ENCODE results near the gene HSPB8. TPM values are rescaled to one million over a fixed set of nuclear protein-coding genes. Genes with fewer than 3 reads are reported as not detected.

HSPB8 gene
- total and polyA plus RNA-seq, 2 of the 8 experiments (the other 6 are each of a cell fraction or from before 2014, with no cell fraction given), result 11.7 to 28.2 TPM

DNA sequence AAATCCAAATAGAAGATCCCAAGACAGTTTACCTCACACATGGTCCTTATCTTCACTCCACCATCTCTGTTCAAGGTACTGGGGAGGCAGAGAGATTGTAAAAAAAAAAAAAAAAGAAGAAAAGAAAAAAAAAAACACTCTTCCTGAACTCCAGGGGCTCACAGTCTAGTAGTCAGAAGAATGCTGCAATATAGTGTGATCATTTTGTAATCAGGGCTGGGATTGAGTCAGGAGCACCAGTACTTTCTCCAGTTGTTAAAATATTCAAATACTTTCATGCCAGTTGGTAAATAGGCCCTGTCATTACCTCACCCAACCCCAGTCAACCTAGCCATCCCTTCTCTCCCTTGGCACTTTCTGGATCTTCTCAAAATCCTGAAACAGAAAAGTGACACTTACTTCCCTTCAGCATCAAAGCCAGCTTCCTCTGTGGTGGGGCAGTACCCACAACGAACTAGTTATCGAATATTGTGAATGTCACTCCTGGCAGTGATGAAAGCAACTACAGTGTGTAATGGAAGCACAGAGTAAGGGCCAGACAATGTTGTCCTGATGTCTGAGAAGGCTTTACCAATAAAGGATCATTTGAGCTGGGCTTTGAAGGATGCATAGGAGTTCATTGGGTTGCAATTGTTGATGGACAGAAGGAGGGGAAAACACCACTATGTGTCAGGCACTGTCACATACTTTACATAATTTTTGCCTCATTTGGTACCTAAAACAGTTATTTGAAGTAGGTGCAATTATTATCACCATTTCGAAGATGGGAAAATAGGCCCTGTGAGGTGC is 44.3 kb upstream of the HSPB8 start:
- H3K4me3 ChIP-seq (ENCODE audit: extremely low read depth in 1 of 4, insufficient read depth in 2 of 4, low read depth in 3 of 4, low read length in 4 of 4), result no peak overlapping the region
- POLR2A ChIA-PET (ENCODE audit: partially characterized antibody), result interaction anchor here (1.2 to 1.8 kb wide), 3 partner anchors 10 to 14 kb away, joined by 3 to 6 read pairs (median 3); no protein-coding TSS in a partner anchor
- CTCF ChIA-PET (ENCODE audit: partially characterized antibody), result interaction anchor here (0.9 kb wide), 1 partner anchor 237 kb away, joined by 3 read pairs; no protein-coding TSS in a partner anchor
- no peak for TF ChIP-seq ASH2L (IDR thresholded peaks at IDR 0.05; ENCODE audit: low read length)
- no peak for TF ChIP-seq POLR2A (IDR thresholded peaks at IDR 0.05; ENCODE audit: control extremely low read depth in 1 of 2, low read depth in 2 of 2, low read length in 2 of 2)
- no peak for TF ChIP-seq HDAC2 (IDR thresholded peaks at IDR 0.05; ENCODE audit: borderline replicate concordance in 1 of 2, low read depth in 2 of 2, low read length in 2 of 2)
- TF ChIP-seq, protein P1, sequence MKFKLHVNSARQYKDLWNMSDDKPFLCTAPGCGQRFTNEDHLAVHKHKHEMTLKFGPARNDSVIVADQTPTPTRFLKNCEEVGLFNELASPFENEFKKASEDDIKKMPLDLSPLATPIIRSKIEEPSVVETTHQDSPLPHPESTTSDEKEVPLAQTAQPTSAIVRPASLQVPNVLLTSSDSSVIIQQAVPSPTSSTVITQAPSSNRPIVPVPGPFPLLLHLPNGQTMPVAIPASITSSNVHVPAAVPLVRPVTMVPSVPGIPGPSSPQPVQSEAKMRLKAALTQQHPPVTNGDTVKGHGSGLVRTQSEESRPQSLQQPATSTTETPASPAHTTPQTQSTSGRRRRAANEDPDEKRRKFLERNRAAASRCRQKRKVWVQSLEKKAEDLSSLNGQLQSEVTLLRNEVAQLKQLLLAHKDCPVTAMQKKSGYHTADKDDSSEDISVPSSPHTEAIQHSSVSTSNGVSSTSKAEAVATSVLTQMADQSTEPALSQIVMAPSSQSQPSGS (IDR thresholded peaks at IDR 0.05; ENCODE audit: low read length), result no peak
- TF ChIP-seq CEBPB (IDR thresholded peaks at IDR 0.05; ENCODE audit: low read depth, low read length), result no peak
- TF ChIP-seq POLR2AphosphoS5 (IDR thresholded peaks at IDR 0.05; ENCODE audit: low read depth, low read length), result no peak

More for the DNA sequence above, 44.3 kb upstream of the HSPB8 start:
- Histone ChIP-seq H3K18ac (ENCODE audit: extremely low read depth, low read length) (no peak overlapping the region), H3K23ac (ENCODE audit: insufficient read length) (no peak overlapping the region), H2AK5ac (ENCODE audit: low read depth, low read length) (no peak overlapping the region), H4K20me1 (replicated peaks in 1 of 2; ENCODE audit: control insufficient read depth in 1 of 2, insufficient read depth in 2 of 2, low read length in 2 of 2) (peaks cover 0 to 7% of the 10 kb centered on the region in 2 experiments), H2BK120ac (replicated peaks; ENCODE audit: low read depth, low read length) (no peak overlapping the region), H2BK15ac (ENCODE audit: low read length) (no peak overlapping the region), H3K56ac (replicated peaks; ENCODE audit: insufficient read length, low read depth, low read length) (no peak overlapping the region), H3K79me2 (ENCODE audit: control insufficient read depth in 1 of 2, insufficient read depth in 2 of 2, low read length in 2 of 2) (no peaks in the 10 kb centered on the region), H2BK5ac (ENCODE audit: low read depth, low read length) (no peak overlapping the region), H3K4ac (replicated peaks; ENCODE audit: insufficient read length, low read depth, low read length) (no peak overlapping the region), H4K8ac (ENCODE audit: extremely low read depth, insufficient read depth, low read length) (no peak overlapping the region), H3K79me1 (ENCODE audit: low read depth, low read length) (no peaks in the 10 kb centered on the region), H3K4me2 (ENCODE audit: insufficient read depth in 1 of 2, low read depth in 2 of 2, low read length in 2 of 2) (no peak overlapping the region), H3K9me3 (ENCODE audit: insufficient read depth in 2 of 2, low read depth in 1 of 2, low read length in 1 of 2) (peaks cover 28 to 36% of the 10 kb centered on the region in 2 experiments), H3K23me2 (ENCODE audit: low read depth, low read length) (peaks cover 9% of the 10 kb centered on the region; the same call in 1 of the 2 replicates), H3K9ac (replicated peaks in 1 of 4; ENCODE audit: extremely low read depth in 1 of 4, low read depth in 3 of 4, low read length in 3 of 4) (no peak overlapping the region), H2BK12ac (ENCODE audit: low read depth, low read length) (no peak overlapping the region), H3K14ac (ENCODE audit: insufficient read length) (no peak overlapping the region), H2BK20ac (ENCODE audit: low read length) (no peak overlapping the region), H3K36me3 (ENCODE audit: control insufficient read depth in 2 of 4, insufficient read depth in 4 of 4, low read length in 3 of 4) (peaks cover 0 to 43% (median 2%) of the 10 kb centered on the region in 4 experiments; a peak in 4 of 8 replicates), H3K27me3 (replicated peaks in 1 of 4; ENCODE audit: control insufficient read depth in 3 of 4, extremely low read depth in 1 of 4, insufficient read depth in 3 of 4, low read length in 3 of 4) (no peaks in the 10 kb centered on the region), H4K91ac (replicated peaks; ENCODE audit: insufficient read length, low read length) (no peak overlapping the region), H4K5ac (ENCODE audit: insufficient read length, low read depth, low read length) (no peak overlapping the region), H2AFZ (ENCODE audit: low read length) (no peak overlapping the region), H3K27ac (ENCODE audit: low read depth, low read length) (no peak overlapping the region), H3K4me1 (replicated peaks in 1 of 4; ENCODE audit: control insufficient read depth in 3 of 4, insufficient read depth in 4 of 4, low read length in 3 of 4) (no peaks in the 10 kb centered on the region)
- WGBS, 2 experiments (ENCODE audit: extremely low coverage in 1 of 2, insufficient coverage in 1 of 2, insufficient read length in 1 of 2, insufficient replicate concordance in 2 of 2, low coverage in 1 of 2, low lambda C conversion rate in 2 of 2, missing lambda C conversion rate in 1 of 2), result 95% methylated on average over 3 of the region's 3 CpGs; no CpG with 5 or more reads in 1 of the 2 experiments
- FAIRE-seq, result no peak
- no peak for DNase-seq (ENCODE audit: low read depth in 1 of 2, low spot score in 2 of 2)

Data from H1 (cell line).